GM18502 (cell line): ENCODE measurements around the gene GSG1L.
"Not testable (repeated sequence)": the region's sequence is repeated elsewhere in the genome, so short reads cannot be mapped to it uniquely, and the experiment has no call there.

Experiments used
- ATAC-seq: cut with Tn5 transposase; IDR thresholded peaks from one replicate; pipeline ENCODE4 v1.9.1; 2021; ENCODE audit warnings: mild to moderate bottlenecking; ENCODE audit not compliant: unreplicated experiment, poor library complexity

GSG1L gene

GRCh38 chr16:27993587-27993986 is 69.9 kb downstream of the GSG1L start:
- no peak for ATAC-seq

GRCh38 chr16:27991876-27992275 is 71.6 kb downstream of the GSG1L start:
- no peak for ATAC-seq

GRCh38 chr16:27985981-27986380 is 77.5 kb downstream of the GSG1L start:
- ATAC-seq = no peak

- ATAC-seq = no peak
Measured at GRCh38 chr16:27984121-27984520, 79.4 kb downstream of the GSG1L start.

GRCh38 chr16:27983244-27983643 is 80.3 kb downstream of the GSG1L start:
- no peak for ATAC-seq

GRCh38 chr16:27982184-27982583 is 81.3 kb downstream of the GSG1L start:
- no peak for ATAC-seq

- no peak for ATAC-seq
Measured at GRCh38 chr16:27980919-27981700, 82.4 kb downstream of the GSG1L start.

GRCh38 chr16:27980076-27980775 is 83.3 kb downstream of the GSG1L start:
- no peak for ATAC-seq

GRCh38 chr16:27979668-27980067 is 83.8 kb downstream of the GSG1L start:
- not testable (repeated sequence) for ATAC-seq

- no peak for ATAC-seq
Measured at GRCh38 chr16:27978876-27979275, 84.6 kb downstream of the GSG1L start.

GRCh38 chr16:27977966-27978365 is 85.5 kb downstream of the GSG1L start:
- no peak for ATAC-seq

GRCh38 chr16:27976990-27977389 is 86.5 kb downstream of the GSG1L start:
- ATAC-seq = no peak

GRCh38 chr16:27974896-27975540 is 88.5 kb downstream of the GSG1L start:
- no peak for ATAC-seq

GRCh38 chr16:27973678-27974077 is 89.8 kb downstream of the GSG1L start:
- no peak for ATAC-seq

GRCh38 chr16:27972500-27972899 is 91.0 kb downstream of the GSG1L start:
- ATAC-seq = no peak

GRCh38 chr16:27969574-27969973 is 93.9 kb downstream of the GSG1L start:
- no peak for ATAC-seq

- no peak for ATAC-seq
Measured at GRCh38 chr16:27967169-27967568, 96.3 kb downstream of the GSG1L start.

- no peak for ATAC-seq
Measured at GRCh38 chr16:27966756-27967155, 96.8 kb downstream of the GSG1L start.

GRCh38 chr16:27965801-27966200 is 97.7 kb downstream of the GSG1L start:
- no peak for ATAC-seq

GRCh38 chr16:27963471-27963965 is 100.0 kb downstream of the GSG1L start:
- no peak for ATAC-seq

GRCh38 chr16:27962197-27962596 is 101.3 kb downstream of the GSG1L start:
- no peak for ATAC-seq
